Dedifferentiated amniotic fluid mesenchymal stem cell (primary cell): ENCODE data around the gene KLHL7.
"Not testable (repeated sequence)": the region's sequence is repeated elsewhere in the genome, so short reads cannot be mapped to it uniquely, and the experiment has no call there.

Experiments used
- DNase-seq: peaks from one replicate; pipeline ENCODE4 v3.0.0-alpha.2; 2016; ENCODE audit errors: extremely low spot score

The KLHL7 gene

DNA sequence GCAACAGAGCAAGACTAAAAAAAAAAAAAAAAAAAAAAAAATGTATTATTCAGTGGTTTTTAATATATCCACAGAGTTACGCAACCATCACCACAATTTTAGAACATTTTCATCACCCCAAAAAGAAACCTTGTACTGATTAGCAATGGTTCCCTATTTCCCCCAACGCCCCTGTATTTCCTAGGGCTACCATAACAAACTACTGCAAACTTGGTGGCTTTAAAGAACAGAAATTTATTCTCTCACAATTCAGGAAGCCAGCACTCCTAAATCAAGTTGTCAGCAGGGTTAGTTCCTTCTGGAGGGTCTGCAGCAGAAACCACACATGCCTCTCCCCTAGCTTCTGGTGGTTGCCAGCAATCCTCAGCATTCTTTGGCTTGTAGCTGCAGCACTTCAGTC is 70.4 kb downstream of the KLHL7 start:
- no peak for DNase-seq

DNA sequence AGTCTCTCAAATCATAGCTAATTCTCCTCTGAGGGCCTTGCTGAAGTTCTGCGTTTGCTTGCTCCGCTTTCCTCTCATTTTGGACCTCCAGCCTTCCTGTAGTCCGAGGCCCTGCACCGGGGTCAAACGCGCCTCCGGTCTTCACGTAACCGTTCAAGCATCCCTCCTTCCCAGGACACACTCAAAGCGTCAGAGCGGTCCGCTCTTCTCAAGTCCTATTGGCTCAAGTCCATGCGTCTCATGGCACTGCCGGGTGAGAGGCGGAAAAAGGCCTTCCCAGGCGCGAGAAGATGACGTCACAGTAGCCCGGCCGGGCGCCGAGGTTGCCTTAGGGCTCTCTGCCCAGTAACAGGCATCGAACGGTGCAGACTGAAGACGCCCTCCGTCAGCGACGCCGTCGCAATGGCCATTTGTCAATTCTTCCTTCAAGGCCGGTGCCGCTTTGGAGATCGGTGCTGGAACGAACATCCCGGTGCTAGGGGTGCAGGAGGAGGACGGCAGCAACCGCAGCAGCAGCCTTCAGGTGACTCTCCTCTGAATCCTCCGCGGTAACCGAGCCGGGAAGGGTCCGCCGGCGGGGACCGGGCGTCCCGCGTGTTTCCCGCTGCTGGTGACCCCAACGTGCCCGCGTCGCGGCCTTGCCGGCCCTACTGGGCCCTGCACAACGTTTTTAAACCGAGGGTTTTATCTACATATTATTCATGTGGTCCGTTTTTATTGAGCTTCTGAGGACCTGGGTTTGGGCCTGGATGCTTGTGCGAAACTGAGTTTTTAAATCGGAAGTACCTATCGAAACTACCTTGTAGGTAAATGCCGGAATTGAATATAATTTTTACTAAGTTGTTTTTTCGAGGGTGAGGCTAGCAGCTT is 76.3 kb downstream of the KLHL7 start, which contains the start of gene NUP42:
Gene NUP42, plus strand, starts transcription at position 365 of the 870 bp plus-strand sequence. Its CDS starts 38 bp downstream, at position 403.
- DNase-seq: peak; percentile 99

- DNase-seq: no peak
These were observed 77.9 kb downstream of the KLHL7 start for GRCh38 chr7:23183279-23184012.

GRCh38 chr7:23184291-23184690 is 78.7 kb downstream of the KLHL7 start:
- DNase-seq: no peak

GRCh38 chr7:23184709-23185359 is 79.2 kb downstream of the KLHL7 start:
- peak; percentile 80 for DNase-seq

GRCh38 chr7:23185980-23186379 is 80.4 kb downstream of the KLHL7 start:
- no peak for DNase-seq

GRCh38 chr7:23191022-23191421 is 85.4 kb downstream of the KLHL7 start:
- DNase-seq: no peak

DNA sequence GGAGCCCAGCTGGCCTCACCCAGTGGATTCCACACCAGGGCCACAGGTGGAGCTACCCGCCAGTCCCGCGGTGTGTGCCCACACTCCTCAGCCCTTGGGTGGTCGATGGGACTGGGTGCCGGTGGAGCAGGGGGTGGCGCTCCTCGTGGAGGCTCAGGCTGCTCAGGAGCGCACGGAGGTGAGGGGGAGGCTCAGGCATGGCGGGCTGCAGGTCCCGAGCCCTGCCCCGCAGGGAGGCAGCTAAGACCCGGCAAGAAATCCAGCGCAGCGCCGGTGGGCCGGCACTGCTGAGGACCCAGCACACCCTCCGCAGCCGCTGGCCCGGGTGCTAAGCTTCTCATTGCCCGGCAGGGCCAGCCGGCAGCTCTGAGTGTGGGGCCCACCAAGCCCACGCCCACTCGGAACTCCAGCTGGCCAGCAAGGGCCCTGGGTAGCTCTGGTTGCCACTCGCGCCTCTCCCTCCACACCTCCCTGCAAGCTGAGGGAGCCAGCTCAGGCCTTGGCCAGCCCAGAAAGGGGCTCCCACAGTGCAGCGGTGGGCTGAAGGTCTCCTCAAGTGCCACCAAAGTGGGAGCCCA is 88.2 kb downstream of the KLHL7 start:
- DNase-seq: not testable (repeated sequence)

GRCh38 chr7:23196306-23196705 is 90.7 kb downstream of the KLHL7 start:
- no peak for DNase-seq

GRCh38 chr7:23197745-23198144 is 92.2 kb downstream of the KLHL7 start:
- DNase-seq: not testable (repeated sequence)

DNA sequence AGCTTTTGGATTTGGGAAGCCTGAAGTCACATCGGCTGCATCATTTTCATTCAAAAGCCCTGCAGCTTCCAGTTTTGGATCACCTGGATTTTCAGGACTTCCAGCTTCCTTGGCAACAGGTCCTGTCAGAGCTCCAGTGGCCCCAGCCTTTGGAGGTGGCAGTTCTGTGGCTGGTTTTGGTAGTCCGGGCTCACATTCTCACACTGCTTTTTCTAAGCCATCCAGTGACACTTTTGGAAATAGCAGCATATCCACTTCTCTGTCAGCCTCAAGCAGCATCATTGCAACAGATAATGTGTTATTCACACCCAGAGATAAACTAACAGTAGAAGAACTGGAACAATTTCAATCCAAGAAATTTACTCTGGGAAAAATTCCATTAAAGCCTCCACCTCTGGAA is 94.7 kb downstream of the KLHL7 start:
- no peak for DNase-seq

DNA sequence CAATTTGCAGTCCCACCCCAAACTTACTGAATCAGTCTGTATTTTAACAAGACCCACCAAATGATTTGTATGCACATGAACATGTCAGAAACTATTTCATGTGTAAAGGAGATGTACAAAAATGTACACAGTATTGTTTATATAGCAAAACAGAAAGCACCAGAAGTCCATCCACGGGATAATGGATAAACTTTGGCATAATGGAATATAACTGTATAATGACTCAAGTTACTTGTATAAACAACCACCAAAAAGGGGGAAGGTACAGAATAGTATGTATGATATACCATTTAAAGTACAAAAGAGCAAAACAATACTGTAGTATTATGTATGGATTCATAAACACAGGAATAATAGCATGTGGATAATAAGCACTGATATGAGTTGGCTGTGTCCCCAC is 98.7 kb downstream of the KLHL7 start:
- DNase-seq: peak; percentile 9

DNA sequence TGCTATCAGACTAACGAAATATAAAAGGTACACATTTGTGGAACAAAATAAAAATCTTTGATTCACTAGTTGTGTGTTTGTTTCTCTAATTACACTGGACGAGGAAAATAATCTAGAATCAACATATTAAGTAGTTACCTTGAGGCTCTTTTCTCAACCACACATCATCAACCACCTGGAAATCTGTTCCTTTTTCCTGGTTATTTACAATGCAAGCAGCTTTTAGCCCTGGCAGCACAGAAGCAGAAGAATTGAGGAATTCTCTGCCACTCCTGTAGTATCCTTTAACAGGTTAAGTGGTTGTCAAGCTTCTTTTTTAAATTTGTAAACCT is 100.0 kb downstream of the KLHL7 start:
- DNase-seq: no peak

DNA sequence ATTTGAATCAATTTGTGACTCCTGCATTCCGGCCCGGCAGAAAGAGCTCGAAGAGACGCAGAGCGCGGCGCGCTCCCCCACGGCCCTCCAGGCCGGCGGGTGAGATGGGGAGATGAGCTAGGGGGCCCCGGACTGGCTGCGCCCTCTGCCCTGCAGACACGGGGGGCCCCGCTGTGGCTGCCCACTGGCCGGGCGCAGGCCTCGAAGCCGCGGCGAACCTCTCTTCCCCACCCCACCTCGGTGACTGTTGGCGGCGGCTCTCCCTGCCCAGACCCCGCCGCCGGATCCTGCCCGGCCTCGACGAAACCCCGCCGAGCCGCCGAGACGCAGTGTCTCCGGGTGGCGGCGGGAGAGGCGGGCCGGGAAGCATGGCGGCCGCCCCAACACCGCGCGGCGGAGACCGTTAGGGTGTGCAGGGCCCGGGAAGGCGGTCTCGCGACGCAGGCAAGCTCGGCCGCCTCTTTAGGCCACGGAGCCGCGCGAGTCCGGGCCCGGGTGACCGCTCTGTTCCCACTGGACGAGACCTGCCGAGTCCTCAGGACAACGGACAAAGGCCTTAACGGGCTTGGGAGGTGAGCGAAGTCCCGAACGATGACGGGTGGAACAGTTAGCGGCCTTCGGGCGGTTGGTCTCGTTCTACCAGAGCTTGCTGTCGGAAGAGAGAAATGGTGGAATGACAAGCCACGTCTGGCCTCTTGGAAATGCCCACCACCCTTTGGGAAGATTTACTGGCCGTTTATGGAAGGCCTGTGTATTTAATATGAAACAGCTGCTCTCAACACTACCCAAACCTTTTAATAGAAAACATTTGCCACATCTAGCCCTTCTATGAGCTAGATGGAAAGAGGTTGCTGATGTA is 100.6 kb downstream of the KLHL7 start:
- DNase-seq: no peak

DNA sequence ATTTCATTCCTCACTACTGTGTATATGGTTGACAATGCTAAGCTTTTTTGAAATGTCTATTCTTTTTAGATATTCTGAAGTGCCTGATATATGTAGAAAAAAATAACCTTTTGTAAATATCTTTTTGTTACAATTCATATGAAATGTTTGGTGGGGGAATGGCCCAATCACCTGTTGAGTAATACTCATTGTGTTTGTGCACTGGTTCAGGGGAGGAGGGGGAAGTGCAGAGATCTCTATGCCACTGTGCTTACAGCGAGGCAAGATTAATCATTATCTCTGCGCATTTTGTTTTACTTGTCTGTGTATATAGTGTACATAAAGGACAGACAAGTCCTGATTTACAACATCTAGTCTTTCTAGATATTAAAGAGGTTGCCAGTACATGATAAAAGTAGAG is 101.4 kb downstream of the KLHL7 start:
- DNase-seq: no peak

GRCh38 chr7:23207884-23208283 is 102.3 kb downstream of the KLHL7 start:
- no peak for DNase-seq

- no peak for DNase-seq
These were observed 102.7 kb downstream of the KLHL7 start for GRCh38 chr7:23208316-23208715.

- no peak for DNase-seq
These were observed 104.9 kb downstream of the KLHL7 start for GRCh38 chr7:23210506-23210905.

- no peak for DNase-seq
These were observed 106.0 kb downstream of the KLHL7 start for GRCh38 chr7:23211589-23211988.

GRCh38 chr7:23212395-23212794 is 106.8 kb downstream of the KLHL7 start:
- DNase-seq: no peak

DNA sequence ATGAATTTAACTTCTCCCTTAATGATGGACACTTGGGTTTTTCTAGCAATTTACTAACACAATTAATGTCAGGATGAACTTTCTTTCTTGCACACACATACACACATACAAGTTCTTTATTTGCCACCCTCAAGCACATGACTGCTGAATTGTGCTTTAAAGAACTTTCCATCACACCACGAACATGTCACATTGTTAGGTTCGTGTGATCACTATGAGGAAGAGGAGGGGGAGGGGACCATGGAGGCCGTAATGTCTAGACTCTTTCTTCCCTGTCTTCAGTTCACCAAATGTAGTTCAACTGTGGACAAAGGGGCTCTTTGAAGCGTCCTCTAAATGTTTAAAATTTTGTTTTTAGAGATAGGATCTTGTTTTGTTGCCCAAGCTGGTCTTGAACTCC is 107.3 kb downstream of the KLHL7 start:
- DNase-seq: no peak
